GM18499 (cell line): ENCODE results near the gene SLC25A34.

ENCODE experiments used
- ATAC-seq: cut with Tn5 transposase; IDR thresholded peaks from one replicate; pipeline ENCODE4 v1.9.1; 2021; ENCODE audit warnings: moderate number of reproducible peaks; ENCODE audit not compliant: insufficient read depth, unreplicated experiment

The SLC25A34 gene

DNA sequence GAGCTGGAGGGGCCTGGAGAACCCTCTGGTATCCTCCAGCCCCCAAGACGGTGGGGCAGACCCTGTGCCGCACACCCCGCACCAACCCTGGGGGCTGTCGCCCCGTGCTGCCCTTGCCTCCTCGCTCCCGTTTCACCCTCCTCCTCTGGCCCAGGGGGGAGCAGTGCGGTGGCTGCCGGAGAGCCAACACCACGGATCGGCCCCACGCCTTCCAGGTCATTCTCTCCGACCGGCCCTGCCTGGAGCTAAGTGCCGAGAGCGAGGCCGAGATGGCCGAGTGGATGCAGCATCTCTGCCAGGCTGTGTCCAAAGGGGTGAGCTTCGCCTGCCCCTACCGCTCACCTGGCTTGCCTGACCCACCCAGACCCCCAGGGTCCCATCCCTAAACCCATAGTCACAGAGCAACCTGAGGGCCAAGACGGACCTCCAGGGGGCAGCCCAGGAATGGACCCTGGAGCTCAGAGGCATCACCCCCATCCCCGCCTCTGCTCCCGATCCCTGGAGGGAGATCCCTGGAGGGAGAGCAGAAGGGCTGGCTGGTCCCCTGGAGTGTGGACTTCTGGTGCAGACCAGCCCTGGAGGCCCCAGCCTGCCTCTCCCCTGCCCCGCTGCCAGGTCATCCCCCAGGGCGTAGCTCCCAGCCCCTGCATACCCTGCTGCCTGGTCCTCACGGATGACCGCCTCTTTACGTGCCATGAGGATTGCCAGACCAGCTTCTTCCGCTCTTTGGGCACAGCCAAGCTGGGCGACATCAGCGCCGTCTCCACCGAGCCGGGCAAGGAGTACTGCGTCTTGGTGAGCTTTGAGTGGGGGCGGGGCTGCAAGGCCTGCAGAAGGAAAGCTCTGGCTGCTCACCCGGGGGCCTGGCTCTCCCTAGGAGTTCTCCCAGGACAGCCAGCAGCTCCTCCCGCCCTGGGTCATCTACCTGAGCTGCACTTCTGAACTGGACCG, 4.0 kb upstream of the SLC25A34 start:
- no peak for ATAC-seq

DNA sequence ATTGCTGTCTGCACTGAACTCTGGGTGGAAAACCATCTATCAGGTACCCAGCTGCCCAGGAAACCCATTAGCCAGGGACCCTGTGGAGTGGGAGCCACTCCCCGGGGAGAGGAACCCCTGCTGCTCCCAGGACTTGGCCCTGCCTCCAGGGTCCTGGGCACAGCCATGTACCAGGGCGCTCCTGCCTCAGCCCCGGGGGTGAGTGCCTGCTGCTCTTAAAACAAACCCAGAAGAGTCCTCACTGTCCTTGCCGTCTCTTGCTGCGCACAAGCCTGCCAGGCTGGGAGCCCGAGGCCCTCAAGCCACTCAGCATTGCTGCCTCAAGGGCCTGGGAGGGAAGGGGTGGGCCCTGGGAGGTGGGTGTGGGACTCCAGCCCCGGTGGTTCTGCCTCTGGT, 3.4 kb upstream of the SLC25A34 start:
- no peak for ATAC-seq

DNA sequence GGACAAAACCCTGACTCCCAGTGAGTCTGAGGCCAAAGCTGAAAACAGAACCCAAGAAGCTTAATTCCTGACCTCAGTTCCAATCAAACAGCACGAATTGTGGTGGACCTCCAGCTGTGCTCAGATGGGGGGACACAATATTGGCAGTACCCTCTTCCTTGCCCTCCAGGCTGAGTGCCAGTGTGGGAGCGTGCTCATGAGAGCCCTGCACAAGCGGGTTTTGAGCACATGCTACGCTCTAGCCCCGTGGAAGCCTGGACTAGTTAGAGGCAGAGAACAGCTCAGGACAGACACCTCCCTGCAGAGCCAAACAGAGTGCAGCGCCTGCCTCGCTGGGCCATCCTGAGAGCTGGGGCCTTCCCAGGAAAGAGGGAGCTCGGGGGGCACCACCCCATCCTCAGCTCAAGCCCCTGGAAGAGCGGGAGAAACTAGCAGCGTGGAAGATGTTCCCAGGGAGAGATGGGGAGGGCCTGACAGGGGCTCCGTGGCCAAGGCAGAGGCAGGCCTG, 2.8 kb upstream of the SLC25A34 start:
- ATAC-seq: no peak

DNA sequence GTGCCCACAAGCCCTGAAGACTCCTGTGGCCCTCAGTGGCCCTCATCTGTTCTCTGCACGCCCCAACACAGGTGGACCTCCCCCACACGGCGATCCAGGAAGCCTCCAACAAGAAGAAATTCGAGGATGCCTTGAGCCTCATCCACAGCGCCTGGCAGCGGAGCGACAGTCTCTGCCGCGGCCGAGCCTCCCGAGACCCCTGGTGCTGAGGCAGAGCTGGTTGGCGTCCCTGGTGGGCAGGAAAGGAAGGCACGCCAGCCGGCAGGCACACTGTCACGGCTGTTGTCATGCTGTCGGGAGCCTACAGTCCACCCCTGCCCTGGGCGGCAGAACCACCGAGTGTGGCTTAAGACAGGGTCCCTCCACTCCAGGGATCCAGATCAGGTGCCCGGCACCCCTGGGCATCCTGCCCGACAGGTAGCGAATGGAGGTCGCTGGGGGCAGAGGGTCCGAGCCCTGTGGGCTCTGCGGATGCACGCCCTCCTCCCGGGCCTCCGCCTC, 2.3 kb upstream of the SLC25A34 start:
- ATAC-seq: no peak

DNA sequence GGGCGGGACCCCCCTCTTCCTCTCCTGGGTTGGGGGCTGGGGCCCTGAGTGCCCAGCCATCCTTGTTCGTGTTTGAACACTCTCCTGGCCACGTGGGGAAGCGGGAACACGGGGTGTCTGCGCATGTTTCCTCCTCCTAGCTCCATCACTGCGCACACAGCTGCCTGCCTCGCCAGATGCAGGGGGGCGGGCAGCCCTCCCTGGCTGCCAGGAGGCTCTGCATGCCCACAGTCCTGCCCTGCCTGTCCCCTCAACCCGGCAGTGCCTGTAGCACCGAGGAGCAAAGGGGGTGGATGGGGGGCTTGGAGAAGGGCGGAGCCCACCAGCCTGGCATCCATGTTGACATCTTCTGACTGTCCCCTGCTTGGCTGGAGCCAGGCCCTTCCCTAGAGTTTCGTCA, 1.8 kb upstream of the SLC25A34 start:
- no peak for ATAC-seq

DNA sequence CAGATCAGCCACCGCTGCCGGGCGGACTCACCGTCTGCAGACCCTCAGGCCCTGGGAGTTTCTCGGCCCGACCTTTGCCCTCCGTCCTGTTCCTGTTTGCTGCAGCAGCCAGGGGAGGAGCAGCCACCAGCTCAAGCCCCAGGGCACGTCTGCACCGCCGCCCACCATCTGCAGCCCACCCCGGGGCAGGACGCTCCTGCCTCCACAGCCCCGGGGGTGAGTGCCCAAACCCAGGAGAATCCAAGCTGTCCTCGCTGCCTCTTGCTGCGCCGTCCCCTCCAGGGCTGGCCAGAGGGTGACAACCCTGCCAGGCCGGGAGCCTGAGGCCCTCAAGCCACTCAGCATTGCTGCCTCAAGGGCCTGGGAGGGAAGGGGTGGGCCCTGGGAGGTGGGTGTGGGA, 1.2 kb upstream of the SLC25A34 start:
- ATAC-seq: no peak

DNA sequence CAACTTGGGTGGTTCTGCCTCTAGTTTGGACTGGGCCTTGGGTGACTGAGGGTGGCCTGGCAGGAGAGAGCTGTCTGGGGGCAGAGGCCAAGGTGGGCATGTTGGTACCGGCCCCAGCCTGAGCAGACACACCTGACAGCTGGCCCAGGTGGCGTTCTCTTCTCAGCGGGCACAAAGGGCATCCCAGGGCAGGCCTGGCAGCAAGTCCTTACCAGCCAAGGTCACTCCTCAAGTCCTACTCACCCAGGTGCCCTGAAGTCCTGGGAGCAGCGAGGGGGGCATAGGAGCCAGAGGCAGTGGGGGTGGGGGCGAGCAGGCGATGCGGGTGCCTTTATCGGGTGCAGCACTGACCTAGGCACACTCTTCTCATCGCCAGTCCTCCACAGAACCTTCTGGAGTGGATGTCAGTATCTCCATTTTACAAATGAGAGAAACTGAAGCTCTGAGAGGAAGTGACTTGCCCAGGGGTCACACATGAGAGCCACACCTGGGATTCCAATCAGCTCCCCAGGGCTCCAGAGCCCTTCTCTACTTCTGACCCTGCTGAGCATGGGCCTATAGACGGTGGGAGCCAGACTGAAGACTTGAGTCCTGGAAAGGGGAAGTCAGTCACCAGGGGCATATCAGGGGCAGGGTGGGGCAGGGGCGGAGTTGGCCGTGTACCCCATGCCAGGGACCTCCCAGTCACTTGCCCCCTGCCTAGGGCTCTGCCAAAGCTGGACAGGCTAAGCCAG, 587 bp upstream of the SLC25A34 start:
- no peak for ATAC-seq

DNA sequence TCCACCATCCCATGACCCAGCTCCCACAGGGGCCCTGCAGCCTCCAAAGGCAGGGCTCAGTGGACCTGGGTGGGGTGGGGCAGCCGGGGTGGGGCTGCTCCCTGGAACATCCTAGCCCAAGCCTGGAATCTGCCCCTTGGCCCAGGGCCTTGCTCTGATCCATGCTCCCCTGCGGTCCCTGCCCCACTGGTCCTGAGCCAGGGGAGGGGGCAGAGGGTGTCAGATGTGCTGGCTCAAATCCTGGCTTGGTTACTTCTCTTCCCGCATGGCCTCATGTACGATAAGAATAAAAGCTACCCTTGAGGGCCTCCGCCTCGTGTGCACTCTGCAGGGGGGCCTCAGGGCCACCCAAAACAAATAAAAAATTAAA, 819 bp downstream of the SLC25A34 start:
- ATAC-seq: no peak

DNA sequence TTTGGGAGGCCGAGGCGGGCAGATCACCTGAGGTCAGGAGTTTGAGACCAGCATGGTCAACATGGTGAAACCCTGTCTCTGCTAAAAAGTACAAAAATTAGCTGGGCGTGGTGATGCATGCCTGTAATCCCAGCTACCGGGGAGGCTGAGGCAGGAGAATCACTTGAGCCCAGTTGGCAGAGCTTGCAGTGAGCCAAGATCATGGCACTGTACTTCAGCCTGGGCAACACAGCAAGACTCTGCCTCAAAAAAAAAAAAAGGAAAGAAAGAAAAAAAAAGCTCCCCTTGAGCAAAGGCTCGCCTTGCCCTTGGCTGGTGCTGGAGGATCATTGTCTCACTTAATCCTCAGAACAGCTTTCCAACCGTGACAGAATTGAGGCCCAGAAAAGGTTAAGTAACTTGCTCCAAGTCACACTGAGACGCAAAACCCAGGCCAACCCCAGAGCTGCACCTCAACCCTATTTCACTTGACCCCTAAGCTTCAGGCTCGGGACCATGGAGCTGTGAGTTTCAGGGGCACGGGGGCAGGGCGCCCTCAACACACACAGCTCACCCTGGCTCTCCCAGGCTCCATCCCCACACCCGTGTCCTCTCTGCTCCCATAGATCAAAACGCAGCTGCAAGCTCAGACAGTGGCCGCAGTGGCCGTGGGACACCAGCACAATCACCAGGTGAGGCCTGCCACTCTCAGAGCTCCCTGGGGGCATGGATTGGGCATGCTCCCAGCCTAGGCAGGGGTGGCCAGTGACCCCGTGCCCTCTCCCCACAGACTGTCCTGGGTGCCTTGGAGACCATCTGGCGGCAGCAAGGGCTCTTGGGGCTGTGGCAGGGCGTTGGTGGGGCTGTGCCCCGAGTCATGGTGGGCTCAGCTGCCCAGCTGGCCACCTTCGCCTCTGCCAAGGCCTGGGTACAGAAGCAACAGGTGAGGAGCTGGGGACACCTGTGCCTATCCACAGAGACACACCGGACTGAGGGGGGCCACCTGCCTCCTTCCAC, 1.6 kb downstream of the SLC25A34 start:
- no peak for ATAC-seq

DNA sequence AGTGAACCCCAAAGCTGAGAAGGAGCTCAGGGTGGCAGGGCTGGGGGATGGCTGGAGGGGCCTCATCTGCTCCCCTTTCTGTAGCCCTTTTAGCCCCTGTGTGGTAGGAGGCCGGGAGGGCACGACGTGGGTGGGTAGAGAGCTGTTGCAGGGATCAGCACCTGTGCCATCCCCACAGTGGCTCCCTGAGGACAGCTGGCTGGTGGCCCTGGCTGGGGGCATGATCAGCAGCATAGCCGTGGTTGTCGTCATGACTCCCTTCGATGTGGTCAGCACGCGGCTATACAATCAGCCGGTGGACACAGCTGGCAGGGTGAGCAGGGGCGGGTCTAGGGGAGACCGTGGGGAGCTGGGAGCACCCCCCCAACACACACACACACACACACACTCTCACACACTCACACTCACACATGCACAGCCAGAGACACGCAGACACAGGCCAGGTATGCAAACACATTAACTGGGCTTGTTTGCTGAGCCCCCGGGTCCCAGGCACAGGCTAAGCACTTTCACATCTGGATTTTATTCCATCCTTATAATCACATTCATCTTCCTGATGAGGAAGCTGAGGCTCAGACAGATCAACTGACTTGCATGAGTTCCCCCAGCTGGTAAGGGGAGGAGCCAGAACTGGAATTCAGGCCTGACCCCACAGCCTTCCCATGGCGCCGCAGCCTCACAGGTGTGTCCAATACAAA, 2.5 kb downstream of the SLC25A34 start:
- ATAC-seq: no peak

DNA sequence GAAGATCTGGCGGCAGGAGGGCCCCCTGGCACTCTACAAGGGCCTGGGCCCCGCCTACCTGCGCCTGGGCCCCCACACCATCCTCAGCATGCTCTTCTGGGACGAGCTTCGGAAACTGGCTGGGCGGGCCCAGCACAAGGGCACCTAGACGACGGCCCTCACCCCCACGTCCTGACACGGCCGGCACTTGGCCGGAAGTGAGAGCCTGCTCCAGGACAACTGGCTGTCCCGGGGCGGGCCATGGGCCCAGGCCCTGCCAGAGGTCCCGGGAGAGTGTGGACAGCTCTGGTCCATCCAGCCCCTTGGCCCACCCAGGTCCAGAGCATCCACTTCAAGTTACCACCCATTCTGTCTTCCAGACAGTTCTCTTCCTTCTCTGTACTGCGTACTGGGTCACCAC, 3.2 kb downstream of the SLC25A34 start:
- ATAC-seq: no peak

DNA sequence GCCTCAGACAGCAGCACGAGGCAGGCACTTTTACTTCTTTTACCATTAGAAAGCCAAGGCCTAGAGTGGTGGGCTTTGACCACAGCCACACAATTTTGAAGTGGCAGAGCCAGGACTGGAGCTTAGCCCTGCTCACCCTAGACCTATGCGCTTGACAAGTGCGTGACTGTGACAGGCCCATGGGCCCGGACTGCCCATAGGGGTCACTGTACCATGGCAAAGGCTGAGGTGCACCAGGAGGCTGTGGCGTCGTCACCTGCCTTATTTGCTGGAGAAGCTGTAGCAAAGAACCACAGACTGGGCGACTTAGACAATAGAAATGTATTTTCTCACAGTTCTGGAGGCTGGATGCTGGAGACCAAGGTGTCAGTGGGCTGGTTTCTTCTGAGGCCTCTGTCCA, 3.7 kb downstream of the SLC25A34 start:
- no peak for ATAC-seq

DNA sequence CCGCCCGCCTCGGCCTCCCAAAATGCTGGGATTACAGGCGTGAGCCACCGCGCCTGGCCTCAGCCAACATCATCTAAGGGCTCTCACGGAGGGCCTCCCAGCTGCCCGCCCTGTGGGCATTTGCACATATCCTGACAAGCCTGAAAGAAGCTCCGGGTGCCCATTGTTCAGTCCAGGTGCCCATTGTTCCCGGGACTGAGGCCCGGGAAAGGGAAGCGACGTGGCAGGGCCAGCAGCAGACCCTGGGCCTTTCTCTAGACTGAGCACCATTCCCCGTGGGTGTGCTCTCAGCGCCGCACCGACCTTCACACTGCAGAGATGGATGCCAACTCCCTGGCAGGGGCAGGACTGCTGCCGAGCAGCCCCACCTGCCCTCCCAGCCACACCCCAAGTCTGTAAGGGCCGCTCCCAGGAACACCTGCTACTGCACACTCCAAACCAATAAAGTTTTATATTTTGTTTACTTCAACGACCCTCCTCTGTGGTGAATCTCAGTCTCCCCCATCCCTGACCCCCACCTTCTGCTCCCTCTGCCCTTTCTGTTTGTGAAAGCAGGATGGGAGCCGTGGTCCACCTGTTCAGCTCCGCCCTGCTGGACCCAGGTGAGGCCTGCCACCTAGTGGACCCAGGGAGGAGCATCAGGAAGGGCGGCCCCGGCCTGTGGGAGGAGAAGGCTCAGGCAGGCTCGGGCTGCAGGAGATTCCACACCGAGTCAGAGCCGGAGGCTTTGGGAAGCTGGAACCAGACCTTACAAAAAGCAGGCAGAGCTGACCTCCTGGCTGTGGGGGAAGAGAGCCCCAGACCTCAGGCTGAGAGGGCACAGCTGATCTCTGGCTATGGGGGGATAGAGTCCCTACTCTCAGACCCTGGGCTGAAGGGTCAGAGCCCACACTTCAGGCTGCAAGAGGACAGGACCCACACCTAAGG, 5.1 kb downstream of the SLC25A34 start:
- ATAC-seq: no peak

DNA sequence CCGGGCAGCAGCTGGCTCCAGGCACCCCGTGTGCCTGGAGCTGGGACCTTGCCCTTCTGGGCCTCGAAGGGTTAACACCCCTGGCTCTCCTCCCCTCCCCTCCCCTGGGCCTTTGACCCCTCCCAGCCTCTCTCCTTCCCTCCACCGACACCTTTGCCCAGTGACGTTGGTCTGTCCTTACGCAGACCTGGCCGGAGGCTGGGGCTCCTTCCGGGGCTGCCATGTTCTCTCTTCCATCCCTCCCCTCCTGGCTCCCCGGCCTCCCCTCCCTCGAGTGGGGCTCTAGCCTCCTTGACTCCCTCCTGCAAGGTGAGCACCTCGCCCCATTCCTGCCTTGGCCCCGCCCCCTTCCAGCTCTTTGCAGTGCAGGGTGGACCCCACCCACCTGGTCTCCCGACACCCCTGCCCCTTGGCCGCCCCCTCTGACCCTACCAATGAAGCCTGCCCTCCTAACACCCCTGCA, 6.3 kb downstream of the SLC25A34 start, which contains the start of gene TMEM82:
Gene TMEM82 (plus strand): TSS at position 161 of the 463 bp plus-strand sequence. CDS start 61 bp downstream, at position 222.
- ATAC-seq: no peak

DNA sequence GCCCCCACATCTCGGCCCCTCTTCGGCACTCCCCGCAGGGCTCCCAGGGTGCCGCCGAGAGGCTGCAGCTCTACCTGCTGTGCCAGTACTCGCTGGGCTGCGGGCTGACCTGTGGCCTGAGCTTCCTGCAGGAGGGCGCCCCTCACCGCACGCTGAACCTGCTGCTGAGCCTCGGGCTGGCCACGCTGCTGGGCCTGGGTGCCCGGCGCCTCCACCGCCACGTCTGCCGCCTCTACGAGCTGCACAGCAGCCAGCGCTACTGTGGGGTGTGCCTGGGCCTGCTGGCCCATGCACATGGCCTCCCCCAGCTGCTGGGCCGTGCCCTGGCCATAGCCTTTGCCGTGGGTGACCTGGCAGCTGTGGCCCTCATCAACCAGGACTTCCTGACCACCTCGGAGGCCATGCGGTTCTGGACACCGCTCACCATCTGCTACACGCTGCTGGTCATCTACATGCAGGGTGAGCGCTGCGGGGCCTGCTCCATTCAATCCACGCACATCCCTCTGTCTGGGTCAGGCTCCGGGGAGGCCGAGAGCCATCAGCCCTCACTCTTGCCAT, 8.1 kb downstream of the SLC25A34 start:
- ATAC-seq: no peak

DNA sequence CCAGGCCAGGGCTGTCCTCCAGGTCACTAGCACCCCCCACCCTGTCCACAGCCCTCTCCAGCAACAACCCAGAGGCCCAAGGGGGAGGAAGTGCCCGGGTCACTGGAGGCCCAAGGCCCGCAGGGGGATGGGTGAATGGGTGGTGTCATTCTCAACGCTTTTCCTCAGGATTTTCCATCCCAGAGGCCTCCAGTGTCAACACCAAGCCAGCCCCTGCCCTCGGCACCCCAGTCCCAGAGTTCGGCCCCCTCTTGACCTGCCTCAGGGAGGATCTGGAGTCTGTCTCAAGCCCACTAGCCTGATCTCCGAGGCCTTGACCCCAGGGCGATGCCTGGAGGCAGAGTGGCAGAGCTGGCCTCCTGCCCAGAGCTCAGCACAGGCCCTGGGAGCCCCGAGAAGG, 11.3 kb downstream of the SLC25A34 start:
- no peak for ATAC-seq

DNA sequence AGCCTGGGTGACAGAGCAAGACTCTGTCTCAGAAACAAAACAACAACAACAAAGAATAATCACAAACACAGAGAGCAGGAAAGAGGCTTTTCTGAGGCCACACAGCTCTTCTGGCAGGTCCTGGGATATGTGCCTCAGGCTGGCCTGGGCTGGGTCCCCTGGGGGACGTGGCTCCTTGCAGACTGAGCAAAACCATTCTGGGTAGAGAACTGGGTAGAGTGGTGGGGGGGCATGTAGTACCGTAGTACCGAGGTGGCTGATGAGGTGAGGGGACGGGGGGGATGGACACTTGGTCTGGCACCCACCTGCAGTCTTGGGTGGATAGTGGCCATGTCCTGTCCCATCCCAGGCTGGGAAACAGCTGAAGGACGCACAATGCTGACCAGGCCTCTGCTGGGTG, 12.2 kb downstream of the SLC25A34 start:
- ATAC-seq: no peak
